IMR-90 (cell line): Measurements from ENCODE around the gene ABI3. TPM values are rescaled to one million over a fixed set of nuclear protein-coding genes. Genes with fewer than 3 reads are reported as not detected.
"Not testable (repeated sequence)": the region's sequence is repeated elsewhere in the genome, so short reads cannot be mapped to it uniquely, and the experiment has no call there.

Experiments
- ATAC-seq: fragments of 200-7000 bp; cut with Tn5 transposase; 2 replicates; pipeline ENCODE4 v1.9.1; 2020; ENCODE audit warnings: low read depth, mild to moderate bottlenecking, moderate library complexity
- BruUV-seq: library from RNA; stranded (reverse); fragments of 400-500 nt; replicated peaks from 2 replicates; lab custom pipeline; 2021; lab: Mats Ljungman, UMichigan
- CTCF ChIA-PET: fragments of 300-600 bp; formaldehyde crosslinking; extraction: SDS; loops from one replicate; lab custom pipeline; 2021; ENCODE audit warnings: antibody characterized with exemption; lab: Yijun Ruan, JAX
- POLR2A ChIA-PET: fragments of 300-600 bp; sonication (Branson Sonifier 250); formaldehyde crosslinking; loops from one replicate; lab custom pipeline; 2022; ENCODE audit warnings: antibody characterized with exemption; ENCODE audit not compliant: unreplicated experiment; lab: Charles Lee
- DNase-seq: peaks from one replicate; pipeline ENCODE4 v3.0.0; 2013
- H2AFZ ChIP-seq: replicated peaks from 2 replicates; pipeline ENCODE3; 2013; ENCODE audit warnings: low read length, mild to moderate bottlenecking; ENCODE audit not compliant: poor library complexity
- H2AK5ac ChIP-seq: 2 replicates; pipeline ENCODE4 v1.6.1; 2013; ENCODE audit warnings: low read depth, low read length, inconsistent platforms
- H2AK9ac ChIP-seq: replicated peaks from 2 replicates; pipeline ENCODE3; 2013; ENCODE audit warnings: mild to moderate bottlenecking, low read depth, low read length, moderate library complexity; ENCODE audit not compliant: poor library complexity
- H2BK120ac ChIP-seq: 2 replicates; pipeline ENCODE4 v1.6.1; 2013; ENCODE audit warnings: low read depth, low read length, inconsistent platforms
- H2BK15ac ChIP-seq: 3 replicates; pipeline ENCODE4 v1.6.1; 2013; ENCODE audit warnings: low read depth, low read length, inconsistent platforms
- H2BK20ac ChIP-seq: 2 replicates; pipeline ENCODE4 v1.6.1; 2013; ENCODE audit warnings: low read depth, mild to moderate bottlenecking, inconsistent platforms, low read length, moderate library complexity
- H2BK5ac ChIP-seq: 2 replicates; pipeline ENCODE4 v1.6.1; 2013; ENCODE audit warnings: mild to moderate bottlenecking, low read depth, low read length, inconsistent platforms; ENCODE audit not compliant: poor library complexity, severe bottlenecking
- H3K14ac ChIP-seq: replicated peaks from 2 replicates; pipeline ENCODE4 v1.6.1; 2013; ENCODE audit warnings: low read depth, low read length, inconsistent platforms
- H3K18ac ChIP-seq: 2 replicates; pipeline ENCODE4 v1.6.1; 2013; ENCODE audit warnings: low read depth, low read length, control low read depth
- H3K23ac ChIP-seq: 2 replicates; pipeline ENCODE4 v1.6.1; 2013; ENCODE audit warnings: low read depth, low read length, inconsistent platforms
- H3K27ac ChIP-seq: 2 replicates; pipeline ENCODE4 v1.5.1; 2013; ENCODE audit warnings: mild to moderate bottlenecking, control low read depth, low read length; ENCODE audit not compliant: insufficient read depth
- H3K27me3 ChIP-seq: 2 replicates; pipeline ENCODE4 v1.6.1; 2013; ENCODE audit warnings: low read length; ENCODE audit not compliant: control insufficient read depth, insufficient read depth
- H3K36me3 ChIP-seq: 2 replicates; pipeline ENCODE4 v1.6.1; 2013; ENCODE audit warnings: low read length, mixed read lengths; ENCODE audit not compliant: control insufficient read depth, insufficient read depth
- H3K4ac ChIP-seq: 2 replicates; pipeline ENCODE4 v1.6.1; 2013; ENCODE audit warnings: low read depth, low read length, inconsistent platforms
- H3K4me1 ChIP-seq: 2 replicates; pipeline ENCODE4 v1.6.1; 2013; ENCODE audit warnings: low read length, mixed read lengths; ENCODE audit not compliant: control insufficient read depth, insufficient read depth
- H3K4me2 ChIP-seq: 2 replicates; pipeline ENCODE4 v1.6.1; 2013; ENCODE audit warnings: low read depth, mild to moderate bottlenecking, control low read depth, low read length, moderate library complexity
- H3K4me3 ChIP-seq: 2 replicates; pipeline ENCODE4 v1.5.1; 2013; ENCODE audit warnings: low read depth, mild to moderate bottlenecking, control low read depth, low read length, moderate library complexity; ENCODE audit not compliant: insufficient read depth
- H3K56ac ChIP-seq: 2 replicates; pipeline ENCODE4 v1.6.1; 2013; ENCODE audit warnings: low read length, inconsistent platforms; ENCODE audit not compliant: insufficient read depth; ENCODE audit errors: extremely low read depth
- H3K79me1 ChIP-seq, 2 experiments: 2 replicates each; pipeline ENCODE4 v1.6.1; 2013; ENCODE audit warnings: low read length in 2 of 2, inconsistent platforms in 1 of 2, low read depth in 1 of 2
- H3K9ac ChIP-seq: 2 replicates; pipeline ENCODE4 v1.6.1; 2013; ENCODE audit warnings: low read depth, low read length, control low read depth
- H3K9me1 ChIP-seq: 2 replicates; pipeline ENCODE4 v1.6.1; 2013; ENCODE audit warnings: low read length, inconsistent platforms; ENCODE audit not compliant: insufficient read depth
- H3K9me3 ChIP-seq: 2 replicates; pipeline ENCODE4 v1.6.1; 2013; ENCODE audit warnings: low read length; ENCODE audit not compliant: control insufficient read depth, insufficient read depth
- H4K20me1 ChIP-seq: 2 replicates; pipeline ENCODE4 v1.6.1; 2013; ENCODE audit warnings: low read length, inconsistent platforms; ENCODE audit not compliant: insufficient read depth
- H4K5ac ChIP-seq: 2 replicates; pipeline ENCODE4 v1.6.1; 2013; ENCODE audit warnings: mild to moderate bottlenecking, low read depth, low read length, control low read depth
- H4K8ac ChIP-seq, 2 experiments: 2 replicates each; pipeline ENCODE4 v1.6.1; 2013; ENCODE audit warnings: low read depth in 2 of 2, low read length in 2 of 2, control low read depth in 1 of 2, inconsistent platforms in 1 of 2
- H4K91ac ChIP-seq: 2 replicates; pipeline ENCODE4 v1.6.1; 2013; ENCODE audit warnings: low read depth, low read length, inconsistent platforms; ENCODE audit not compliant: insufficient read depth
- WGBS, 2 experiments: methylation state at CpG; one replicate each; pipeline versions ENCODE4 v1.1.5 to v1.1.7; 2013; ENCODE audit warnings: missing lambda C conversion rate in 2 of 2; ENCODE audit not compliant: insufficient read length in 1 of 2; ENCODE audit errors: extremely low coverage in 2 of 2; 5-methylcytosine and 5-hydroxymethylcytosine counted together
- dilution Hi-C: fragments of 300-500 bp; cut with HindIII; formaldehyde crosslinking; loops from one replicate; pipeline ENCODE4 v1.14.3; 2018; ENCODE audit warnings: low sequenced_read_pairs; ENCODE audit not compliant: unreplicated experiment
- in situ Hi-C: fragments of 300-500 bp; cut with MboI; formaldehyde crosslinking; loops from 3 replicates; pipeline ENCODE4 v1.14.3; 2019; ENCODE audit warnings: low sequenced_read_pairs, inconsistent platforms, mixed read lengths
- intact Hi-C: fragments of 100-400 bp; cut with micrococcal nuclease; formaldehyde crosslinking; loops from 2 replicates; pipeline ENCODE4 v1.10.0; 2022
- polyA plus RNA-seq, 3 experiments: library from polyadenylated mRNA; depleted of rRNA; stranded (reverse); fragments of >200 nt; gene quantifications; 2 replicates each; pipeline ENCODE4 v1.2.3, GENCODE V29; 2012; ENCODE audit warnings: low replicate concordance in 1 of 3
- total RNA-seq: library from RNA; depleted of rRNA; stranded (reverse); fragments of >200 nt; gene quantifications from 2 replicates; pipeline ENCODE4 v1.2.3, GENCODE V29; 2012

ABI3 gene
- total and polyA plus RNA-seq, 2 of the 4 experiments (the other 2 are of a cell fraction) = 1.1 to 1.2 TPM

DNA sequence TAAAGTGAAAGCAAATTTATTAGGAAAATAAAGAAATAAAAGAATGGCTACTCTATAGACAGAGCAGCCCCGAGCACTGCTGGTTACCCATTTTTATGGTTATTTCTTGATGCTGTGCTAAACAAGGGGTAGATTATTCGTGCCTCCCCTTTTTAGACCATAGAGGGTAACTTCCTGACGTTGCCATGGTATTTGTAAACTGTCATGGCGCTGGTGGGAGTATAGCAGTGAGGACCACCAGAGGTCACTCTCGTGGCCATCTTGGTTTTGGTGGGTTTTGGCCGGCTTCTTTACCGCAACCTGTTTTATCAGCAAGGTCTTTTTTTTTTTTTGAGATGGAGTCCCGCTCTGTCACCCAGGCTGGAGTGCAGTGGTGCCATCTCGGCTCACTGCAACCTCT lies 51.0 kb downstream of the ABI3 start:
- H3K4me1 ChIP-seq, H3K23ac ChIP-seq, DNase-seq, H4K8ac ChIP-seq, dilution Hi-C loops, H3K4me2 ChIP-seq, H3K14ac ChIP-seq, H2AFZ ChIP-seq, ATAC-seq, H3K4me3 ChIP-seq, H3K18ac ChIP-seq, in situ Hi-C loops, H4K91ac ChIP-seq, H4K20me1 ChIP-seq, H3K27ac ChIP-seq, H3K9me1 ChIP-seq, H2BK5ac ChIP-seq, POLR2A ChIA-PET, H2AK9ac ChIP-seq, H4K5ac ChIP-seq, H2BK20ac ChIP-seq, H2AK5ac ChIP-seq, BruUV-seq, H2BK15ac ChIP-seq, H2BK120ac ChIP-seq, H3K9ac ChIP-seq, H3K79me1 ChIP-seq, H3K4ac ChIP-seq, H3K56ac ChIP-seq, H3K36me3 ChIP-seq, CTCF ChIA-PET, H3K27me3 ChIP-seq, H3K9me3 ChIP-seq, intact Hi-C loops: not testable (repeated sequence)
- 100% methylated on average over 1 of the region's 9 CpGs; no CpG with 5 or more reads in 1 of the 2 experiments for WGBS, 2 experiments
